Stimulated activated naive CD8-positive, alpha-beta T cell treated with anti-CD3 and anti-CD28 coated beads, Interleukin-15, Interleukin-2, amounts not matched to agents 100 U/mL and 50 U/mL, for 24 hours (primary cell): ENCODE measurements around the gene TRMT1.
A peak's percentile ranks its signal among the peaks of the same experiment; 100 is the strongest.

Experiments used
- ATAC-seq: fragments of 150-1000 bp; cut with Tn5 transposase; one replicate; pipeline ENCODE4 v1.10.0; 2021
- DNase-seq: peaks from one replicate; pipeline ENCODE4 v3.0.0; 2021

TRMT1 gene

GRCh38 chr19:13090511-13091231, 25.9 kb downstream of the TRMT1 start:
- ATAC-seq: no peak
- no peak for DNase-seq

DNA sequence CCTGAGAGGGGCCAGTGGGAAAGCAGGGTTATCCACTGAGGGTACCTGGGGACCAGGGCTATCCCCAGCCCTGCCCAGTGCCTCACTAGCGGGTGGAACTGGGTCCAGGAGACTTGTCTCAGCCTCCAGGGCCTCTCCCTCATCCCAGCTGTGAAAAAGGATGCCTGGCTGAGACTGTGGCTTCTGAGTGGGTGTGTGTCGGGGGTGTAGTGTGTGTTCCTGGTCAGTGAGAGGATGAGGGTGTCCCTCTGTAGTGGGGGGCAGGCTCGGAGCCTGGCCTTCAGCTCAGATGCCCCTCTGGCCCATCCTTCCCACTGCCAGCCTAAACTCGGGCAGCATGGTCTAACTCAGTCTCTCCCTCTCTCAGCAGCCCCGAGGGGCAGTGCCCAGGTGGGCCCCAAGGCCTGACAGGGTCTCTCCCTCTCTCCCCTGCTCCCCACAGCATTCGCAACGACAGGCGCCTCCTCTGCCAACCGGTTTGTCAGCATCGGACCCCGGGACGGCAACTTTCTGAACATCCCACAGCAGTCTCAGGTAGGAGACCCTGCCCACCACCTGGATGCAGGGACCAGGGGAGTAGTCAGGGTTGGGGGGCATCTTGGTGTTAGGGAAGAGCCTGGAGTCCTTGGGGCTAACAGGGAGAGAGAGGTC, 26.6 kb downstream of the TRMT1 start:
- ATAC-seq (no peak), DNase-seq (no peak)

DNA sequence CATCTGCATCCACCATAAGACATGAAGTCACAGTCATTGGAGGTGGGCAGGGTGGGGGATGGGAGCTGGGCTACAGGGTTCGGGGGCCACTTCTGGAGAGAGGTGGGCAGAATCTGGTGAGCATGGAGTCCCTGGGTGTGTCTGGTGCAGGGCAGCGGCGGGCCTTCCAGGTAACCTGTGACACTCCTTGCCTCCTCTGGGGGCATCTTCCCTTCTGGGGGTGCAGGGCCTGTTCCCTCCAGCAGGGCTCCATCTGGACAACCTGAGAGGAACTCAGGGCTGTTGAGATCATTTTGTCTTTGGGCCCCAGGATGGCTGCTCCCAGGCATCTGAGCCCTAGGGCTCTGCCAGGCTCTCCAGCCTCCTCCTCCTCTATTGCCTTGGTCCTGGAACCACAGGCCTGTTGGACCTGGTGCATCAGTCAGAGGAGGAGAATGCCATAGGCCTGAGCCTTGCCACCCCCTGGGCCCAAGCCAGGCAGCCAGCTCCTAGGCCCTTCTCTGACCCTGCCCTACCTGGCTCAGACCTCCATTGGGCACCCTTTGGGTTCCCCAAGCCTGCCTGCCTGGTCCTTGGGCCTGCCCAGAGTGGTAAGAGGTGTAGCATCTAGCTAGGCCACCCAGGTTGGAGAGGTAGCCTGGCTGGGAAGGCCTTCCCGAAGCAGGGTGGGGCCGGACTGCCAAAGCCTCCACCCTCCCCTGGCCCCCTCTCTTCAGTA, 27.2 kb downstream of the TRMT1 start:
- ATAC-seq: peak; percentile 24
- peak; percentile 32 for DNase-seq

DNA sequence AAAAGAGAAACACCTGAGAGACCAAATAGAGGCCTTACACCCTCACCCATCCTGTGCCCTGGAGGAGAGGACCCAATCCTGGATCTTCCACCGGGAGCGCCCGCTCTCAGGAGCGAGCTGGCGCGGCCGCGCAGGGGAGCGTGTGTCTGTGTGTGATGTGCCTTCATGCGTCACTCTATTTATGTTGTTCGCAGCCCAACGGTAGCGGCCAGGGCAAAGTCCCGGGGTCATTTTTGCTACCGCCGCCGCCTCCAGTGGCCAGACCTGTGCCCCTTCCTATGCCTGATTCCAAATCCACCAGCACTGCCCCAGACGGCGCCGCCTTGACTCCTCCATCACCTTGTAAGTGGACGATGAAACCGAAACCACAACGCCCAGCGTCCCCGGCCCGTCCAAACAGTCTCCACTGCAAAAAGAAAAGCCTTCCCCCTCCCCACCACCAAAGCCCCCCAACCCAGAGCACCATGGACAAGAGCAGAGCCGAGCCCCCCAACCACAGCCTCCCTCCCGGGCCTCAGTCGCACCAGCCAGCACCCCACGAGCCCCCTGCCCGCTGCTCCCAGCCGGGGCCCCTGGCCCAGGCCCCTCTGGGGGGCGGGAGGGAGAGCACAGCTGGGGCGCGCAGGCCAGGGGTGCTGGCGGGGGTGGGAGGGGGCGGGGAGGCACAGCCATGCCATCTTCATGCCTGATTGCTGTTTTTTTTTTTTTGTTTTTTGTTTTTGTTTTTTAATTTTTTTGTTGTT, 28.6 kb downstream of the TRMT1 start:
- ATAC-seq: no peak

GRCh38 chr19:13087295-13087694, 29.2 kb downstream of the TRMT1 start:
- DNase-seq (no peak), ATAC-seq (no peak)

More for the DNA sequence above, 28.6 kb downstream of the TRMT1 start:
- DNase-seq: no peak

DNA sequence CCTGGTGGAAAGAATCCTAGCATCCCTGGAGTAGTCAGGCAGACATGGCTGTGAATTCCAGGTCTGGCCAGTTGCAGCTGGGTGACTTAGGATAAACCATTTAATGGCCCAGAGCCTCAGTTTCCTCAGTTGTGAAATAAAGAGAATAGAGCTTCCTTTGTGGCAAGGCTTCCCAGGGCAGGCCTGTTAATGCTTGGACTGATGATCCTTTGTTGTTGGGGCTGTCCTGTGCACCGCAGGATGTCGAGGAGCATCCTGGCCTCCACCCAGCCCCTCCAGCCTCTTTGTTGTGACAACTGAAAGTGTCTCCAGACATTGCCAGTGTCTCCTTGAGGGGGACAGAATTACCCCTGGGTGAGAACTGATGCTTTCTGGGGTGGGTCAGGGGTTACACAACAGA, 30.2 kb downstream of the TRMT1 start:
- no peak for DNase-seq
- no peak for ATAC-seq

DNA sequence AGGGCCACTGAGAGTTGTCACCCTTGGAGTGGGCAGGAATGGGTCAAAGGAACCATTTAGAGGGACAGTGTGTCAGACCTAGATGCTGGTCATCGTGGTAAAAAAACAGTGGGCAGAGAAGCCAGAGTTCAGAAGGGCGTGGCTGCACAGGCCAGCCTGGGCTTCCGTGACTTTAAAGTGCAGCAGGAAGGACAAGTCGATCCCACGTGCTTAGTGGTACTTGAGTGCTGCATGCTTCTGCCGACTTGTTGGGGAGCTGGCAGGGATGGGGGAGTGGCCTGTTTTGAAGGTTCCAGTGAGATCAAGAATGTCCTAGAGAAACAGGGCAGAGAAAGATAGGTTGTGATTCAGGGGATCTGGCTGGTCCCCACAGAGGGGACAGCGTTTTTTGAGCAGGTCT, 30.9 kb downstream of the TRMT1 start:
- DNase-seq (no peak), ATAC-seq (no peak)

- no peak for ATAC-seq
- DNase-seq: no peak
Measured at GRCh38 chr19:13083627-13084026, 32.9 kb downstream of the TRMT1 start.

DNA sequence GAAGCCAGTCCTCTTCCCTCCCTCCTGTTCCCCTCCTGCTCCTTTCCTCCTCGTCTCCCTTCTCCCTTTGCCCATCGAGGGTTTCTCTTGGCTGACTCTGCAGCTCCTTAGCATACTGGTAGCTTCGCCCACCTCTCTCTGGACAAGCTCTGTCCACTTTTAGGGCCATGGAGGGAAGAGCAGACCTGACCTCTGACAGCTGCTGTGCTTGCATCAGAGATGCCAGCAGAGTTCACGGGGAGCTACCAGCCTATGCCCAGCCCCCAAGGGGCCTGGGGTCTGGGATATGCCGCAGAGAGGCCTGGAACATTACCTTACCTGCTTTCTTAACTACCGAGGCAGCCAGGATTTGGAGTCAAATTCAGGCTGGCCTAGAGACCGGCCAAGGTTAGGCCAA, 33.5 kb downstream of the TRMT1 start:
- no peak for DNase-seq
- no peak for ATAC-seq

DNA sequence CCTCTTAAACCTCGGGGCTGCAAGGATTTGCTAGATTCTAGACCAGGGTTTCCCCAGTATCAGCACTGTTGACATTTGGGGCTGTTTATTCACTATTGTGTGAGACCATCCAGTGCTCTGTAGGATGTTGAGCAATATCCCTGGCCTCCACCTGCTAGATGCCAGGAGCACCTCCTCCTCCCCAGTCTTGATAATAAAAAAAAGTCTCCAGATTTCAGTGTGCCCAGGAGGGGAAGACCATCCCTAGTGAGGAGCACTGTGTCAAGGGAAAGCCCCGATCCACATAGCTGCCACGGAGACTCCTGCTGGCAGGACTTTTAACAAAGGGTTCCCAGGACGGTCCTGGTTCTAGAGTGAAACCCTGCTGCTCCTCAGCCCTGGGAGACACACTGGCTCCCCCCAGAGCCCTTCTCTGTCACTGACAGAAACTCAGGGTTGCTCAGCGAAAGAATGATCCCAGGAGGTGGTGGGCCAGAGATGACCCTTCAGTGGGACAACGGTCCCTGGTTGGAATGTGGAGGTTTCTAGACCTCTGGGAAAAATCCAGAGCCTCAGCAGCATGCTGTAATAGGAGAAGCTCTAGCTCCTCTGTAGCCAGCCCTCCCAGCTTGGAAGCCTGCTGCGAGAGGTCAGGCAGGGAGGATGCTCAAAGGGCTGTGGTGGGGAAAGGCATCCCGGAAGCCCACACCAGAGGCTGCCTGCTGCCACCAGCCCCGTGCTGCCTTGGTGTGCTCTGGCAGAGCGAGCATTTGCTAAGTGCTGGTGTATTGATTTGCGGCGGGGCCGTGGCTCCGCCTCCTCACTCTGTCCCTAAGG, 34.1 kb downstream of the TRMT1 start:
- ATAC-seq (no peak), DNase-seq (no peak)

DNA sequence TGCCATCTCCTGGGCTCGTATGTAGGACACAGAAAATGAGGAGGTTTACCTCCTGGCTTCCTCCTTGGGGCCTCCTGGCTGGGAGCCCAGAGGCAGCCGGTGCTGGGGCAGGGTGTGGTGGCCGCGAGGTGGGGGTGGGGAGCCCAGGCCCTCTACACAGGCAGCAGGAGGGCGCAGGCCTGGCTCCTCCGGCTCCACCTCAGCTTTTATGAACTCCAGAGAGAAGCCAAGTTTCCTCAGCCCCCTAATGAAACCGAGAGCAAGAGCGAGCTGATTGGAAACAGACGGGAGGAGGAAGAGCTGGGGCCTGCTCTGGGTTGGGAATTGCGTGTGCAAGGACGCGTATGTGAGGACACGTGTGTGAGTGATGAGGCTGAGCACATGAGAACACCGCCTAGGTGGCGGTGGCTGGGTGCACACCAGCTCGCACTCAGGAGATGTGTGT, 37.0 kb downstream of the TRMT1 start:
- no peak for DNase-seq

GRCh38 chr19:13078897-13079541, 37.5 kb downstream of the TRMT1 start:
- ATAC-seq: no peak
- no peak for DNase-seq

More for the DNA sequence above, 37.0 kb downstream of the TRMT1 start:
- no peak for ATAC-seq

DNA sequence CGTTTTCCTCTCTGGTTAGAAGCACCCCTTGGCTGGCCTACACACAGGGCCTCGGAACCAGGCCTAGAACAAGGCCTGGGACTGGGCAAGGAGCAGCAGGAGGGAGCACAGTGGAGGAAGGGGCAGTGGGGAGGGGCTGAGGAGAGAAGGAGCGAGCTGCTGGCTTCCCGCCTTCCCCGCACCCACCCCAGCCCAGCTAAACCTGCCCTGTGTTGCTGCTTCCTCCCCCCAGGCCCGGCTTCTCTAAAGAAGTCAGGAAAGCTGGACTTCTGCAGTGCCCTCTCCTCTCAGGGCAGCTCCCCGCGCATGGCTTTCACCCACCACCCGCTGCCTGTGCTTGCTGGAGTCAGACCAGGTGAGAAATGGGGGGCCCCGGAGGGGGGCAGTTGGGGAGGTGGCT, 38.2 kb downstream of the TRMT1 start:
- no peak for ATAC-seq

DNA sequence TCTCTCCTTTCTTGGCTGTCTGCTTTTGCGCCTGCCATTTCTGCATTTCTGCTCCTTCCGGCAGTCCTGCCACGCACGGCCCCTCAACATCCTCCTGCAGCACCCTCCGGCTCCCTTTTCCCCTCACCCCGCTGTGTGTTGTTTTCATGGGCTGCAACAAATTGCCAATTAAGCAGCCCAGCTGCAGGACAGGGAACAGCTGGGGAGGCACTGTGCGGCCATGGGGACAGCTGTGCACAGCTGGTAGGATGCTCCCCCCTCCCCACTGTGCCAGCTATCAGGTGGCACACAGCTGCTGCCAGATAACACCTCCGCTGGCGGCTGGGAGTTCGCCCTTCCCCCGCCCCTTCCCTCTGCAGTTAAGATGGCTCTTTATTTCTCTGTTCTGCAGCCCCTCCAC, 39.3 kb downstream of the TRMT1 start:
- DNase-seq: no peak
- ATAC-seq: no peak

More for the DNA sequence above, 38.2 kb downstream of the TRMT1 start:
- DNase-seq: no peak

- ATAC-seq (no peak), DNase-seq (no peak)
Measured at GRCh38 chr19:13076787-13077186, 39.8 kb downstream of the TRMT1 start.

- no peak for ATAC-seq
- no peak for DNase-seq
Measured at GRCh38 chr19:13076320-13076719, 40.2 kb downstream of the TRMT1 start.

DNA sequence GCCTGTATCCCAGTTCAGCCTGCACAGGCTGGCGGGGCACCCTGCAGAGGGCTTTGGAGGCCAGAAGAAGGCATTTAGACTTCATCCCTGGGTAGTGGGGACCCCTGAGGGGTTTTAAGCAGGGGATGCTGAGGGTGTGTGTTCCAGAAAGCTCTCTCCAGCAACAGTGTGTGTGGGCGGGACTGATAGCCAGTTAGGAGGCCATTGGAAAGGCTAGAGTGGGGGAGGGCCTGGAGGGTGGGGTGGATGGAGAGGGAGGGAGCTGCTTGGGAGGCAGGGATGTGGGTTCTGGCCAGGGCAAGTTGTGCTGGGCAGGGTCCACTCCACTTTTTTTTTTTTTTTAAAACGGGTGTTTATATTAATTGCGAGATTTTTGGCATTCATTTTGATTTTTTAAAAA, 42.2 kb downstream of the TRMT1 start:
- ATAC-seq (no peak), DNase-seq (no peak)

GRCh38 chr19:13073263-13073662, 43.3 kb downstream of the TRMT1 start:
- no peak for DNase-seq
- ATAC-seq: no peak

GRCh38 chr19:13072188-13072908, 44.2 kb downstream of the TRMT1 start:
- DNase-seq: no peak

DNA sequence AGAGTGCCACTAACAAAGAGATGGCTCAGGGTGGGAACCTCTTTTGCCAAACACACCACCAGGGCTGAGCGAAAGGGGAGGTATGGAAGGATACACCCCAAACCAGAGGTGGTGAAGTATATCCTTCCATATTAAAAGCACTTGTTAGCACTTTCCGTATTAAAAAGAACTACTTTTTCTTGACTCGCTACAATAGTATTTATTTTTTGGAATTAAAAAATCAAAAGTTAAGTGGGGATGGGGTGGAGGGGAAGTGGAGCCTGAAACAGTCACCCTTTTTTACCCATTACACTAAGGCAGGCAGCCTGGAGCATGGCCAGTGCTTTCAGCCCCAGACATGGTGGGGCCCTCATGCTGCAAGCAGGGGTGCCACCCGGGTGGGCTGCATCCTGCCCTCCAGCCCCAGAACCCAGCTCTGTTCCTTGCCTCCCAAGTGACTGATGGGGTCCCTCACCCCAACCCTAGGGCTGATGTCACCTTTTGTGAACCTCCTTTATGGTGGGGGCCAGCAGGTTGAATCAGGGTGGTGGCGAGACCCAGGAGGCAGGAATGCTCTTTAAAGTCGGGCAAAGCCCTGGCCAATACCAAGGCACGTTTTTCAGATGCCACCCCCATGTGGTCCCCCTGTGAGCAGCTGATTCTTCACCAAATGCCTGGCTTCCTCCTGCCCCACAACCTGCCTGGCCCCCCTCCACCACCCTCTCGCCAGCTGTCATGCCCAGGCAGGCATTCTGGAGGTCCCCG, 44.9 kb downstream of the TRMT1 start:
- no peak for ATAC-seq
- no peak for DNase-seq

More at GRCh38 chr19:13072188-13072908, 44.2 kb downstream of the TRMT1 start:
- no peak for ATAC-seq
